Measurements from ENCODE around the gene DCTPP1. TPM values are rescaled to one million over a fixed set of nuclear protein-coding genes. Genes with fewer than 3 reads are reported as not detected.

DCTPP1 gene
- total RNA-seq, 1 donor from 2014 or later, result 76.4 TPM

- intact Hi-C loops (cut with micrococcal nuclease), result loop anchor here (1.0 kb wide), 1 partner anchor 8 kb away; no protein-coding TSS in a partner anchor
These were observed 13.0 kb downstream of the DCTPP1 start for GRCh38 chr16:30416624-30417528.

- intact Hi-C loops (cut with micrococcal nuclease), result no loop called here
These were observed 13.7 kb downstream of the DCTPP1 start for GRCh38 chr16:30416047-30416603.

- intact Hi-C loops (cut with micrococcal nuclease), result no loop called here
These were observed 15.7 kb downstream of the DCTPP1 start for GRCh38 chr16:30414159-30414558.

- intact Hi-C loops (cut with micrococcal nuclease), result no loop called here
These were observed 16.6 kb downstream of the DCTPP1 start for GRCh38 chr16:30413112-30413806.

- intact Hi-C loops (cut with micrococcal nuclease), result loop anchor here (1.0 to 5.0 kb wide), 4 partner anchors 8 to 319 kb away; partner anchors contain the start of genes CD2BP2 and MAPK3
These were observed 20.4 kb downstream of the DCTPP1 start for GRCh38 chr16:30409125-30410060.

GRCh38 chr16:30407804-30408534 is 21.9 kb downstream of the DCTPP1 start:
- intact Hi-C loops (cut with micrococcal nuclease), result loop anchor here (1.0 to 5.0 kb wide), 9 partner anchors 13 to 343 kb away; partner anchors contain the start of genes ALDOA, CD2BP2, DCTPP1 and MAPK3

- intact Hi-C loops (cut with micrococcal nuclease), result loop anchor here (1.0 to 5.0 kb wide), 8 partner anchors 12 to 342 kb away; partner anchors contain the start of genes ALDOA, DCTPP1, MAPK3 and SEPTIN1
These were observed 22.6 kb downstream of the DCTPP1 start, which contains the start of gene ZNF771 for GRCh38 chr16:30407102-30407803. TSS of gene ZNF771 (plus strand) at chr16:30407606. CDS start at chr16:30408054, 448 bp downstream.

- intact Hi-C loops (cut with micrococcal nuclease), result loop anchor here (1.0 to 5.0 kb wide), 8 partner anchors 11 to 342 kb away; partner anchors contain the start of genes ALDOA, DCTPP1, MAPK3 and SEPTIN1
These were observed 23.1 kb downstream of the DCTPP1 start for GRCh38 chr16:30406795-30407101.

GRCh38 chr16:30401768-30402425 is 27.9 kb downstream of the DCTPP1 start:
- intact Hi-C loops (cut with micrococcal nuclease), result no loop called here

GRCh38 chr16:30399435-30400186 is 30.2 kb downstream of the DCTPP1 start:
- intact Hi-C loops (cut with micrococcal nuclease), result no loop called here

GRCh38 chr16:30398661-30399434 is 31.0 kb downstream of the DCTPP1 start:
- intact Hi-C loops (cut with micrococcal nuclease), result no loop called here

- intact Hi-C loops (cut with micrococcal nuclease), result no loop called here
These were observed 31.8 kb downstream of the DCTPP1 start for GRCh38 chr16:30397776-30398660.

GRCh38 chr16:30397056-30397455 is 32.8 kb downstream of the DCTPP1 start:
- intact Hi-C loops (cut with micrococcal nuclease), result no loop called here

- intact Hi-C loops (cut with micrococcal nuclease), result loop anchor here (1.0 kb wide), 1 partner anchor 18 kb away; no protein-coding TSS in a partner anchor
These were observed 33.2 kb downstream of the DCTPP1 start for GRCh38 chr16:30396627-30397026.

GRCh38 chr16:30395992-30396585 is 33.7 kb downstream of the DCTPP1 start:
- intact Hi-C loops (cut with micrococcal nuclease), result loop anchor here (1.0 kb wide), 3 partner anchors 11 to 26 kb away; partner anchors contain the start of genes TBC1D10B and ZNF771
